HepG2 (cell line): ENCODE results near the gene SDR42E2. TPM values are rescaled to one million over a fixed set of nuclear protein-coding genes. Genes with fewer than 3 reads are reported as not detected.

ENCODE experiments used
- ATAC-seq: fragments of 200-7000 bp; cut with Tn5 transposase; 3 replicates; pipeline ENCODE4 v1.9.1; 2020; ENCODE audit warnings: mild to moderate bottlenecking, moderate library complexity
- BruUV-seq: library from RNA; stranded (reverse); fragments of 400-500 nt; replicated peaks from 2 replicates; lab custom pipeline; 2021; lab: Mats Ljungman, UMichigan
- CTCF ChIA-PET: fragments of 300-600 bp; formaldehyde crosslinking; extraction: SDS; loops from one replicate; lab custom pipeline; 2021; ENCODE audit warnings: low total read pairs, inconsistent platforms, low intra/inter-chr PET ratio; lab: Yijun Ruan, JAX
- POLR2A ChIA-PET: fragments of 350-600 bp; sonication (Branson Sonifier 250); formaldehyde crosslinking; loops from one replicate; lab custom pipeline; 2020; ENCODE audit warnings: antibody characterized with exemption, inconsistent platforms; lab: Yijun Ruan, JAX
- DNase-seq: peaks from one replicate; pipeline ENCODE4 v3.0.0-alpha.2; 2015; ENCODE audit warnings: low spot score
- FAIRE-seq: peaks from 3 replicates; lab custom pipeline; 2011; peaks lifted over from hg19 to GRCh38; lab: Jason Lieb, UNC
- H2AFZ ChIP-seq: one replicate; pipeline ENCODE4 v1.6.1; 2011; ENCODE audit warnings: low read length, inconsistent platforms
- H3K27ac ChIP-seq: fragments of 300-600 bp; 3 replicates; pipeline ENCODE4 v1.8.0; 2011; ENCODE audit warnings: mixed run types, mild to moderate bottlenecking, mixed read lengths, low read length, inconsistent platforms; ENCODE audit not compliant: insufficient read depth; ENCODE audit errors: extremely low read length
- H3K27me3 ChIP-seq, 2 experiments: fragments of 200-600 bp in 1 of 2; 2 replicates in 1 of 2; 3 replicates in 1 of 2; pipeline versions ENCODE4 v1.6.0 to v1.8.0; 2011; ENCODE audit warnings: low read length in 2 of 2, mild to moderate bottlenecking in 2 of 2, moderate library complexity in 2 of 2, inconsistent platforms in 1 of 2; ENCODE audit not compliant: insufficient read depth in 2 of 2, control insufficient read depth in 1 of 2
- H3K36me3 ChIP-seq, 2 experiments: fragments of 200-600 bp in 1 of 2; replicated peaks in 1 of 2; 2 replicates in 1 of 2; 3 replicates in 1 of 2; pipeline versions ENCODE4 v1.5.1 to v1.8.0; 2011; ENCODE audit warnings: low read length in 2 of 2, inconsistent platforms in 1 of 2; ENCODE audit not compliant: insufficient read depth in 2 of 2, control insufficient read depth in 1 of 2
- H3K4me1 ChIP-seq: 2 replicates; pipeline ENCODE4 v1.5.1; 2012; ENCODE audit warnings: low read length, inconsistent platforms; ENCODE audit not compliant: insufficient read depth
- H3K4me2 ChIP-seq: 2 replicates; pipeline ENCODE4 v1.6.0; 2011; ENCODE audit warnings: low read depth, low read length, inconsistent platforms
- H3K4me3 ChIP-seq, 3 experiments: fragments of 200-600 bp in 1 of 3; sonication (generic), shearing (Covaris generic) in 1 of 3; replicated peaks in 1 of 3; 2 replicates each; pipeline ENCODE4 v1.5.1; 2011 to 2016; ENCODE audit warnings: low read length in 3 of 3, inconsistent platforms in 2 of 3, low read depth in 2 of 3, mild to moderate bottlenecking in 2 of 3, control low read depth in 1 of 3, mixed read lengths in 1 of 3; ENCODE audit not compliant: insufficient read depth in 1 of 3
- H3K79me2 ChIP-seq: one replicate; pipeline ENCODE4 v1.6.1; 2011; ENCODE audit warnings: low read length, inconsistent platforms; ENCODE audit not compliant: insufficient read depth
- H3K9ac ChIP-seq: 2 replicates; pipeline ENCODE4 v1.6.0; 2011; ENCODE audit warnings: mild to moderate bottlenecking, low read depth, low read length, inconsistent platforms; ENCODE audit not compliant: insufficient read depth
- H3K9me3 ChIP-seq: 2 replicates; pipeline ENCODE4 v1.5.1; 2012; ENCODE audit warnings: mild to moderate bottlenecking, low read length
- H4K20me1 ChIP-seq: 2 replicates; pipeline ENCODE4 v1.6.0; 2011; ENCODE audit warnings: inconsistent platforms, mild to moderate bottlenecking, low read length, moderate library complexity; ENCODE audit not compliant: insufficient read depth
- ADNP ChIP-seq: sonication (generic); formaldehyde crosslinking; IDR thresholded peaks from 2 replicates; pipeline ENCODE4 v1.4.0; 2020; ENCODE audit warnings: missing genetic modification reagents
- ATF7-NPFF ChIP-seq: sonication (generic); formaldehyde crosslinking; IDR thresholded peaks from 2 replicates; pipeline ENCODE4 v1.8.1; 2023; ENCODE audit warnings: mild to moderate bottlenecking, low read depth, missing genetic modification reagents, moderate library complexity
- CREB1 ChIP-seq, 2 experiments: fragments of 450-650 bp in 1 of 2; IDR thresholded peaks; 2 replicates each; pipeline ENCODE4 v1.6.1; 2016 to 2017; ENCODE audit warnings: control low read depth in 1 of 2, mild to moderate bottlenecking in 1 of 2, missing compliant biosample characterization in 1 of 2, missing genetic modification characterization in 1 of 2
- DMTF1 ChIP-seq: sonication (generic); formaldehyde crosslinking; IDR thresholded peaks from 2 replicates; pipeline ENCODE4 v1.4.0; 2020; ENCODE audit warnings: mild to moderate bottlenecking, missing genetic modification reagents
- HNRNPH1 ChIP-seq: fragments of 200-400 bp; formaldehyde crosslinking; optimal IDR thresholded peaks from 2 replicates; pipeline ENCODE3; 2017; ENCODE audit warnings: mild to moderate bottlenecking, low read depth, low read length
- MEF2D ChIP-seq: sonication (generic); formaldehyde crosslinking; IDR thresholded peaks from 2 replicates; pipeline ENCODE4 v1.5.1; 2020; ENCODE audit warnings: mild to moderate bottlenecking, missing genetic modification reagents
- MTA1 ChIP-seq: sonication (generic); formaldehyde crosslinking; IDR thresholded peaks from 2 replicates; pipeline ENCODE4 v1.4.0; 2020; ENCODE audit warnings: missing genetic modification reagents, mild to moderate bottlenecking, borderline replicate concordance
- NCOR1 ChIP-seq: fragments of 200-600 bp; sonication (generic); IDR thresholded peaks from 2 replicates; pipeline ENCODE4 v1.7.0; 2017; ENCODE audit warnings: antibody characterized with exemption, low read length, borderline replicate concordance
- RFXAP ChIP-seq: sonication (generic); formaldehyde crosslinking; IDR thresholded peaks from 2 replicates; pipeline ENCODE4 v1.4.0; 2020; ENCODE audit warnings: missing genetic modification reagents, borderline replicate concordance
- TEAD3 ChIP-seq: optimal IDR thresholded peaks from 2 replicates; pipeline ENCODE3; 2016; ENCODE audit warnings: borderline replicate concordance
- ZMYM3 ChIP-seq: sonication (generic); formaldehyde crosslinking; IDR thresholded peaks from 2 replicates; pipeline ENCODE4 v1.5.1; 2020; ENCODE audit warnings: mild to moderate bottlenecking, missing genetic modification reagents
- ZNF609 ChIP-seq: sonication (generic); formaldehyde crosslinking; IDR thresholded peaks from 2 replicates; pipeline ENCODE4 v1.4.0; 2020; ENCODE audit warnings: mild to moderate bottlenecking, missing genetic modification reagents, borderline replicate concordance
- WGBS: methylation state at CpG from one replicate; pipeline ENCODE4 v1.1.6; 2017; ENCODE audit warnings: low lambda C conversion rate; 5-methylcytosine and 5-hydroxymethylcytosine counted together
- in situ Hi-C: cut with HindIII; loops from 2 replicates; pipeline ENCODE4 v1.10.0; 2017; ENCODE audit warnings: low pct_unique_long_range_greater_than_20kb; ENCODE audit not compliant: extremely low pct_ligation_motif_present
- intact Hi-C: fragments of 100-400 bp; cut with micrococcal nuclease; formaldehyde crosslinking; loops from one replicate; pipeline ENCODE4 v1.10.0; 2022; ENCODE audit not compliant: unreplicated experiment
- polyA plus RNA-seq, 8 experiments: library from polyadenylated mRNA; depleted of rRNA in 3 of 8; stranded (reverse) in 7 of 8; unstranded in 1 of 8; fragments of >200 nt; fragmentation: Illumina TruSeq in 4 of 8; extraction: Trizol in 4 of 8; gene quantifications; 2 replicates each; pipeline versions ENCODE4 v1.2.1 to v1.2.3, GENCODE V29; 2011 to 2016; ENCODE audit warnings: low read depth in 4 of 8, missing spikeins in 1 of 8, mixed read lengths in 1 of 8; ENCODE audit not compliant: insufficient read depth in 1 of 8
- total RNA-seq, 5 experiments: library from RNA; depleted of rRNA; stranded (reverse); fragments of >200 nt; fragmentation: Illumina TruSeq; extraction: Trizol; gene quantifications; 2 replicates each; pipeline ENCODE4 v1.2.3, GENCODE V29; 2016; ENCODE audit warnings: low read depth in 1 of 5
- TF ChIP-seq, protein P1 (sequence below): conservative IDR thresholded peaks from 2 replicates; pipeline ENCODE4 v1.6.1; 2018; ENCODE audit warnings: missing genetic modification reagents

SDR42E2 gene
- total and polyA plus RNA-seq, 2 of the 13 experiments (the other 11 are each of a cell fraction or from before 2014, with no cell fraction given) = 0.05 to 0.11 TPM

- ATAC-seq = peak; percentile 38
- CTCF ChIA-PET = no interaction called here
- WGBS = 14% methylated on average over 16 of the region's 16 CpGs
- no peaks in the 10 kb centered on the region for H4K20me1 ChIP-seq
- in situ Hi-C loops (no loop called here), intact Hi-C loops (no loop called here)
- H3K27me3 ChIP-seq = no peaks in the 10 kb centered on the region; a peak in 2 of 5 replicates
- POLR2A ChIA-PET = interaction anchor here (0.8 to 7.3 kb wide), 14 partner anchors 8 to 671 kb away, joined by 3 to 78 read pairs (median 6); partner anchors contain the start of genes EEF2K, MOSMO, POLR3E and UQCRC2
- H3K4me3 ChIP-seq = peak overlapping the region; percentile 72 to 87 (median 72)
- no peak overlapping the region for H2AFZ ChIP-seq
- no peaks in the 10 kb centered on the region; a peak in 1 of 5 replicates for H3K36me3 ChIP-seq
- DNase-seq = peak; percentile 98
- H3K9ac ChIP-seq = peak overlapping the region; percentile 89
- no peaks in the 10 kb centered on the region for H3K79me2 ChIP-seq
- peak overlapping the region; percentile 94 for H3K27ac ChIP-seq
- FAIRE-seq = peak; percentile 95
- BruUV-seq = no TSS peak
- H3K4me1 ChIP-seq = peaks cover 74% of the 10 kb centered on the region
- H3K9me3 ChIP-seq = no peaks in the 10 kb centered on the region
- H3K4me2 ChIP-seq = peak overlapping the region; percentile 99
- TF ChIP-seq, protein P1, sequence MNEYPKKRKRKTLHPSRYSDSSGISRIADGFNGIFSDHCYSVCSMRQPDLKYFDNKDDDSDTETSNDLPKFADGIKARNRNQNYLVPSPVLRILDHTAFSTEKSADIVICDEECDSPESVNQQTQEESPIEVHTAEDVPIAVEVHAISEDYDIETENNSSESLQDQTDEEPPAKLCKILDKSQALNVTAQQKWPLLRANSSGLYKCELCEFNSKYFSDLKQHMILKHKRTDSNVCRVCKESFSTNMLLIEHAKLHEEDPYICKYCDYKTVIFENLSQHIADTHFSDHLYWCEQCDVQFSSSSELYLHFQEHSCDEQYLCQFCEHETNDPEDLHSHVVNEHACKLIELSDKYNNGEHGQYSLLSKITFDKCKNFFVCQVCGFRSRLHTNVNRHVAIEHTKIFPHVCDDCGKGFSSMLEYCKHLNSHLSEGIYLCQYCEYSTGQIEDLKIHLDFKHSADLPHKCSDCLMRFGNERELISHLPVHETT (CRISPR knock-in tag) = peak; percentile 36
- no peak for TF ChIP-seq ADNP (CRISPR knock-in tag)
- TF ChIP-seq NCOR1 = no peak
- TF ChIP-seq TEAD3 (CRISPR knock-in tag) = peak; percentile 93
- TF ChIP-seq MEF2D (CRISPR knock-in tag) = peak; percentile 96
- peak; percentile 79; the same call in 1 of the 2 replicates for TF ChIP-seq RFXAP (CRISPR knock-in tag)
- 0 out of 2 replicates have a peak, but pooled peaks have one; percentile 34 for TF ChIP-seq DMTF1 (CRISPR knock-in tag)
- no peak for TF ChIP-seq MTA1 (CRISPR knock-in tag)
- no peak for TF ChIP-seq CREB1 (IDR thresholded peaks at IDR 0.05)
- no peak for TF ChIP-seq CREB1 (CRISPR knock-in tag; IDR thresholded peaks at IDR 0.05)
- TF ChIP-seq ATF7-NPFF (CRISPR knock-in tag) = peak; percentile 75
- TF ChIP-seq ZNF609 (CRISPR knock-in tag) = peak; percentile 74; the same call in 1 of the 2 replicates
- peak; percentile 58; the same call in 1 of the 2 replicates for TF ChIP-seq ZMYM3
- TF ChIP-seq HNRNPH1 = no peak
Measured at GRCh38 chr16:22192261-22193062, 30.2 kb downstream of the SDR42E2 start.
